SJCRH30 (cell line): ENCODE measurements around the gene PKIB. TPM values are rescaled to one million over a fixed set of nuclear protein-coding genes. Genes with fewer than 3 reads are reported as not detected.

ENCODE experiments used
- DNase-seq, 2 experiments: peaks; one replicate each; pipeline ENCODE4 v3.0.0-alpha.2; 2015 to 2020
- H3K27ac ChIP-seq: fragments of 250-450 bp; sonication (Bioruptor Pico); 2 replicates; pipeline ENCODE4 v1.5.1; 2020; ENCODE audit warnings: mild to moderate bottlenecking, moderate library complexity
- H3K27me3 ChIP-seq: fragments of 250-450 bp; sonication (Bioruptor Pico); 2 replicates; pipeline ENCODE4 v1.5.1; 2020; ENCODE audit warnings: mild to moderate bottlenecking, moderate library complexity
- H3K36me3 ChIP-seq: fragments of 250-450 bp; sonication (Bioruptor Pico); 2 replicates; pipeline ENCODE4 v1.5.1; 2020; ENCODE audit warnings: mild to moderate bottlenecking, moderate library complexity
- H3K4me1 ChIP-seq: fragments of 250-450 bp; sonication (Bioruptor Pico); 2 replicates; pipeline ENCODE4 v1.5.1; 2020; ENCODE audit warnings: mild to moderate bottlenecking, moderate library complexity
- H3K4me3 ChIP-seq: fragments of 250-450 bp; sonication (Bioruptor Pico); 2 replicates; pipeline ENCODE4 v1.5.1; 2020; ENCODE audit warnings: mild to moderate bottlenecking, moderate library complexity
- H3K9me3 ChIP-seq: fragments of 250-450 bp; sonication (Bioruptor Pico); replicated peaks from 2 replicates; pipeline ENCODE4 v1.5.1; 2020; ENCODE audit warnings: mild to moderate bottlenecking, moderate library complexity
- total RNA-seq: library from RNA; depleted of rRNA; stranded (reverse); fragments of >200 nt; shearing (Covaris generic); gene quantifications from 2 replicates; pipeline ENCODE4 v1.2.3, GENCODE V29; 2014

The PKIB gene
- total RNA-seq, 1 experiment from 2014 or later = 10.0 TPM

GRCh38 chr6:122696079-122696478 lies 85.9 kb downstream of the PKIB start:
- Histone ChIP-seq H3K27me3 (no peaks in the 10 kb centered on the region), H3K9me3 (no peaks in the 10 kb centered on the region), H3K27ac (peak overlapping the region; percentile 59), H3K36me3 (no peaks in the 10 kb centered on the region), H3K4me1 (peaks cover 28% of the 10 kb centered on the region), H3K4me3 (no peak overlapping the region)
- peak in 1 of 2 experiments; percentile 52 for DNase-seq

- DNase-seq = no peak
- Histone ChIP-seq H3K4me3 (no peak overlapping the region), H3K27me3 (no peaks in the 10 kb centered on the region), H3K27ac (peak overlapping the region; percentile 59), H3K36me3 (no peaks in the 10 kb centered on the region), H3K9me3 (no peaks in the 10 kb centered on the region), H3K4me1 (peaks cover 28% of the 10 kb centered on the region)
These were observed 86.6 kb downstream of the PKIB start for GRCh38 chr6:122696853-122697252.

DNA sequence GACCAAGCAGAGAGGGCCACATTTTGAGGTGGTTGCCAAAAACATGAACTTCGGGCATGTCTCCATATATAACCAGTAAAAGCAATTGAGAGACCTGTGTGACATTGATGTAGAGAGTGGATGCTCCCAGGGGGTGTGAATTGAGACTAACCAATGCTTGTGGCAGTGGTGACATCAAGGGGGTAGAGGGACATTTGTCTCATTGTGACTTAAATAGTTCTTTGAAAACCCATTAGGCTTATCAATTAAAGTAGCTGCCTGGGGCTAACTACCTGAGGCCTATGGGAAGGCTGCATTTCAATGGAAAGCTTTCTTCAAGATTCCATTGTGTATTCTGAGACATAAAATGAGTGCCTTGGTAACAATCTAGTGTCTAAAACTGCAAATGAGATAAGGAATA lies 87.3 kb downstream of the PKIB start:
- Histone ChIP-seq H3K27ac (no peak overlapping the region), H3K9me3 (no peaks in the 10 kb centered on the region), H3K27me3 (no peaks in the 10 kb centered on the region), H3K4me1 (peaks cover 28% of the 10 kb centered on the region), H3K4me3 (no peak overlapping the region), H3K36me3 (no peaks in the 10 kb centered on the region)
- DNase-seq = no peak

GRCh38 chr6:122701666-122702065 lies 91.5 kb downstream of the PKIB start:
- no peak for DNase-seq
- Histone ChIP-seq H3K36me3 (no peaks in the 10 kb centered on the region), H3K27ac (no peak overlapping the region), H3K4me3 (no peak overlapping the region), H3K4me1 (peaks cover 3% of the 10 kb centered on the region), H3K9me3 (no peaks in the 10 kb centered on the region), H3K27me3 (no peaks in the 10 kb centered on the region)

DNA sequence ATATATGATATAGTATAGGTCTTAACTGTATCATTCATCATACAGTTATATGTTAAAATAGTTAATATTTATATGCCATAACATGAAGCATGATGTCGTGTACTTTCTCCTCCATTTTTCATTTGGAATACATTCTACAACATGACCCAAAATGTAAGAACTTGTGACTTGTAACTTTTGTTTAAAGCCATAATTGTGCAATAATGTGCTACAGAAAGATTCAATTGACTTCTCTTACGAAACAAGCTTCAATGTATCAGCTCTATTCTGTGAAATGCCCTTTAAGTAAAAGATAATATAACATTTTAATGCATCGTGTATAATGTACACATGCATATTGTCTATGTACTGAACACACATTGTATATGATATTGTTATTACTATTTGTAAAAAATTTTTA lies 92.6 kb downstream of the PKIB start:
- Histone ChIP-seq H3K4me1 (no peaks in the 10 kb centered on the region), H3K27me3 (no peaks in the 10 kb centered on the region), H3K4me3 (no peak overlapping the region), H3K9me3 (no peaks in the 10 kb centered on the region), H3K36me3 (no peaks in the 10 kb centered on the region), H3K27ac (no peak overlapping the region)
- no peak for DNase-seq

- no peak overlapping the region for H3K4me3 ChIP-seq
These were observed 93.9 kb downstream of the PKIB start for GRCh38 chr6:122704066-122704465.

DNA sequence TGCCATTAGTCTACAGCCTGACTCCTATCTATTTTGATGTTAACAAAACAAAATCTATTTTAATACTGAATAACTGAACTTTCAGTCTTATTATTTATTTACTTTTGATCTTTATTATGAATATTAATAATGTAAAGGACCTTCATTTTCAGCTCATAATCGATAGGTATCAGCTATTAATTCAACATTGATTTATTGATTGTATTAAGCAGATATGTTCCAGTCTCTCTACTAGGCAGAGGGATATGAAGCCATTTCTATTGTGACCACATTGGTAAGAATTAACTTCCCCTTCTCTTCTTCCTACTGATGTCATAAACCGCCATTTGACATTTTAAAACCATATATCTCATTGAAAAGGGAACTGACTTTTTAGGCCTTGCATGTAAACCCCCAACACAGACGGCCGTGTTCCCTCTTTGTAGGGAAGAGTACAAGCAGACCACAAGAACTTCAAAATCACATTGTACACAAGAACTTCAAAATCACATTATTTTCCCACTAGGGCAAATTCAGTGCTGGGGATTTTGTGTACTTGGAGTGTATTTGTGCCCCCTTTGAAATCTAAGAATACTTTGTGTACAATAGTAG lies 99.8 kb downstream of the PKIB start:
- H3K4me3 ChIP-seq = no peak overlapping the region
- H3K27ac ChIP-seq = no peak overlapping the region

More at GRCh38 chr6:122704066-122704465, 93.9 kb downstream of the PKIB start:
- Histone ChIP-seq H3K27ac (no peak overlapping the region), H3K4me1 (no peaks in the 10 kb centered on the region), H3K36me3 (no peaks in the 10 kb centered on the region), H3K9me3 (no peaks in the 10 kb centered on the region), H3K27me3 (no peaks in the 10 kb centered on the region)
- DNase-seq = no peak

DNA sequence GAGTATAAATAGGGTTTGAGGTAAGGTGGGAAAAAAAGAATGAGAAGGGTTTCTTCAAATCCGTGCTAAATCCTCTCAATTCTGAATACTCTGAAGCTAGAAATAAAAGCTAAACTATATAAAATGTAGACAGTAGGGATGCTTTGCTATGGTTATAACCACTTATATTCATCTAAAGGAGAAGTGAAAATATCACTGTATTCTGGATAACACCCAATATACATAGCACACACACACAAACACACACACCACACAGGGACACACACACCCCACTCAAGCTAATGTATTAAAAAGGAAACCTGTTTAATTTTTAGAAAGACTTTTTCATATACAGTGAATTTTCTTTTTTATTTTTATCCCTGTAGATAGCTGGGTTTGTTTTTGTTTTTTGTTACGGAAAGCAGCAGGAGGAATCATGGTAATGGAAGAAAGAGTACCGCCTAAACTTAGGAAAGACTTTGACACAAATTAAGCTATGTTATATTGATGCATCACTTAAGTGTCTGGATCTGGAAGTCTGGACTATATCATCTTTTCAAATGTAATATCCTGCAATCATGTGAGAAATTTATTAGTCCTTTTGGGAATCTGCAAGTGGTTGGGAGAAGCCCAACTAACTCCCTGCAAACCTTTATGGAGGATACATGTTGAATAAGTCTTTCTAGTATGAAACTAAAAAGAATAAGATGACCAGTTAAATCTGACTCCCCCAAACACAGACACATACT lies 100.9 kb downstream of the PKIB start:
- H3K27ac ChIP-seq = no peak overlapping the region
- DNase-seq = no peak
- no peaks in the 10 kb centered on the region for H3K4me1 ChIP-seq

More for the DNA sequence above, 99.8 kb downstream of the PKIB start:
- H3K4me1 ChIP-seq = no peaks in the 10 kb centered on the region
- H3K9me3 ChIP-seq = no peaks in the 10 kb centered on the region
- DNase-seq = no peak
- H3K27me3 ChIP-seq = no peaks in the 10 kb centered on the region
- H3K36me3 ChIP-seq = no peaks in the 10 kb centered on the region

GRCh38 chr6:122712093-122712447 lies 101.9 kb downstream of the PKIB start:
- H3K4me3 ChIP-seq = no peak overlapping the region
- DNase-seq = no peak
- H3K4me1 ChIP-seq = peaks cover 6% of the 10 kb centered on the region; the same call in 1 of the 2 replicates
- no peaks in the 10 kb centered on the region for H3K9me3 ChIP-seq
- H3K27ac ChIP-seq = no peak overlapping the region
- H3K27me3 ChIP-seq = no peaks in the 10 kb centered on the region
- H3K36me3 ChIP-seq = no peaks in the 10 kb centered on the region

More for the DNA sequence above, 100.9 kb downstream of the PKIB start:
- H3K36me3 ChIP-seq = no peaks in the 10 kb centered on the region
- no peaks in the 10 kb centered on the region for H3K9me3 ChIP-seq
- no peak overlapping the region for H3K4me3 ChIP-seq
- H3K27me3 ChIP-seq = no peaks in the 10 kb centered on the region

DNA sequence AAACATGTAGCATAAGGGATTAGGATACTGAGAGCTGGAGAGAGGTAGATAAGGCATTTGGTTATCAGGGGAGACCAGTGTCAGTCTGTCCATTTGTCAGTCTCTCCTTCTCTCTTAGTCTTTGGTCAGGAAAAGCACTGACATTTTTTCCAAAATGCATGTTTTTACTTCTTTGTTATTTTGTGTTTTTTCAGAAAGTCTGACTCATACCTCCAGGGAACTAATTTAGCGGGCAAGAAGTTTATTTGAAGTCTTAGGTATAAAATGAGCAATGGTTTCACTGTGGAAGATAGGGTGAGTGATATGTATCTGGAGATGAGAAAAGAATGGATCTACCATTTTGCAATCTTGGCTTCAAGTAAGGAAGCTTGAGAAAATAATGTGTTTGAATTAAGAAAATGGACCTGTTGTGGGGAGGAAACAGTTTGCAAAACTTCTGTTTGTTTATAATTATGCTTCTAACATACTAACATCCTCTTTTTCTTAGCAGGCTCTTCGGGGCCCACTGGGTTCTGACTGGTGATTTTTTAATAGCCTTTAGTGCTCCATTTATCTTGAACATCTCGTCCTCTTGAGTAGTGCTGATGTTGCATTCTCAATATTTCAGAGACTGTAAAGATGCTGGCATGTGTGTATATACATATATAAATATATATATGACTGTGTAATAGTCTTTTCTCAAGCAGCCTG lies 102.4 kb downstream of the PKIB start:
- Histone ChIP-seq H3K9me3 (no peaks in the 10 kb centered on the region), H3K4me3 (no peak overlapping the region), H3K27ac (no peak overlapping the region), H3K36me3 (no peaks in the 10 kb centered on the region), H3K4me1 (peaks cover 9% of the 10 kb centered on the region), H3K27me3 (no peaks in the 10 kb centered on the region)
- no peak for DNase-seq

- Histone ChIP-seq H3K4me3 (no peak overlapping the region), H3K27me3 (no peaks in the 10 kb centered on the region), H3K4me1 (peaks cover 12% of the 10 kb centered on the region), H3K36me3 (no peaks in the 10 kb centered on the region), H3K9me3 (no peaks in the 10 kb centered on the region), H3K27ac (no peak overlapping the region)
- DNase-seq = no peak
These were observed 102.9 kb downstream of the PKIB start for GRCh38 chr6:122713138-122713537.

- Histone ChIP-seq H3K9me3 (no peaks in the 10 kb centered on the region), H3K27ac (no peak overlapping the region), H3K27me3 (no peaks in the 10 kb centered on the region), H3K4me1 (peaks cover 12% of the 10 kb centered on the region), H3K36me3 (no peaks in the 10 kb centered on the region), H3K4me3 (no peak overlapping the region)
- no peak for DNase-seq
These were observed 103.9 kb downstream of the PKIB start for GRCh38 chr6:122714059-122714458.

GRCh38 chr6:122715725-122716124 lies 105.5 kb downstream of the PKIB start:
- H3K27ac ChIP-seq = no peak overlapping the region
- H3K36me3 ChIP-seq = no peaks in the 10 kb centered on the region
- no peak overlapping the region for H3K4me3 ChIP-seq
- H3K27me3 ChIP-seq = no peaks in the 10 kb centered on the region
- no peaks in the 10 kb centered on the region for H3K9me3 ChIP-seq
- H3K4me1 ChIP-seq = peaks cover 12% of the 10 kb centered on the region
- no peak for DNase-seq

GRCh38 chr6:122717350-122717749 lies 107.1 kb downstream of the PKIB start:
- Histone ChIP-seq H3K4me1 (peaks cover 12% of the 10 kb centered on the region), H3K9me3 (no peaks in the 10 kb centered on the region), H3K4me3 (peak overlapping the region; percentile 39), H3K27ac (peak overlapping the region; percentile 39), H3K36me3 (no peaks in the 10 kb centered on the region), H3K27me3 (no peaks in the 10 kb centered on the region)
- DNase-seq = peak; percentile 48 to 71

- H3K27me3 ChIP-seq = no peaks in the 10 kb centered on the region
- DNase-seq = no peak
- peaks cover 12% of the 10 kb centered on the region for H3K4me1 ChIP-seq
- H3K27ac ChIP-seq = no peak overlapping the region
- no peak overlapping the region for H3K4me3 ChIP-seq
- H3K36me3 ChIP-seq = no peaks in the 10 kb centered on the region
- H3K9me3 ChIP-seq = no peaks in the 10 kb centered on the region
These were observed 108.4 kb downstream of the PKIB start for GRCh38 chr6:122718616-122719015.
